GM18508 (cell line): ENCODE data around the gene MAB21L3.

Source experiments
- ATAC-seq: cut with Tn5 transposase; IDR thresholded peaks from one replicate; pipeline ENCODE4 v1.9.1; 2021; ENCODE audit warnings: moderate number of reproducible peaks; ENCODE audit not compliant: insufficient read depth, unreplicated experiment

MAB21L3 gene

DNA sequence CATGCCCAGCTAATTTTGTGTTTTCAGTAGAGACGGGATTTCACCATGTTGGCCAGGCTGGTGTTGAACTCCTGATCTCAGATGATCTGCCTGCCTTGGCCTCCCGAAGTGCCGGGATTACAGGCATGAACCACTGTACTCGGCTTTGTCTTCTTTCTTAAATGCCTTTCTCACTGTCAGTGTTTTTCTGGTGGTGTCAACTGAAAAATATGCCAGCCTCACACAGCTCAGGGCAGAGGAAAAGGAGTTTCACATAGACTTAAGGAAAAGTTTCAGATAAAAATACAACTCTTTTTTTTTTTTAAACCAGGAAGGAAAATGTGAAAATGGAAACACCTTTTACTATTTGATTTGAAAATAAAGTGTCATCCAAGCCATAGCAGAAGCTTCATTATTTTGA lies 4.6 kb upstream of the MAB21L3 start:
- ATAC-seq: no peak

- no peak for ATAC-seq
Observed at GRCh38 chr1:116107371-116107770, 3.8 kb upstream of the MAB21L3 start.

DNA sequence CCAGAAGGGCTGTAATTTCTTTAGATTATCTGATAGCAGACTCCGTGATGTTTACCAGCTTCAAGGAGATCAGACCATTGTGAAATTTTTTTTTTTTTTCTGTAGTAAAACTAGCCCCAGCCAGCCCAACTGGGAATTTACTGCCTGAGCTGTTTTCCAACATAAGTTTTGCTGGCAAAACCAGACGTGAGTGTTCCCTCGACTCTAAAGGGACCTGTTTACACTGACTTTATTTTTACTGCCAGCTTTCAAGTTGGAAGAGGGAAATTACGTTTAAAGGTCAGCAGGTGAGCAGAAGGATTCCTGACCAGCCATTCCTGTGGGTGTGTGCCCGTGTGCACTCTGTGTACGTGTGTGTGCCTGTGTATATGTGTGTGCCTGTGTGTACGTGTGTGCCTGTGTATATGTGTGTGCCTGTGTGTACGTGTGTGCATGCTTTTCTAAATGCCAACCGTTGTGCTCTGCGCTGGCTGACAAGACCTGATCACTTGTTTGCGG lies 374 bp downstream of the MAB21L3 start:
- ATAC-seq: no peak

GRCh38 chr1:116112388-116113140 lies 1.4 kb downstream of the MAB21L3 start:
- no peak for ATAC-seq

DNA sequence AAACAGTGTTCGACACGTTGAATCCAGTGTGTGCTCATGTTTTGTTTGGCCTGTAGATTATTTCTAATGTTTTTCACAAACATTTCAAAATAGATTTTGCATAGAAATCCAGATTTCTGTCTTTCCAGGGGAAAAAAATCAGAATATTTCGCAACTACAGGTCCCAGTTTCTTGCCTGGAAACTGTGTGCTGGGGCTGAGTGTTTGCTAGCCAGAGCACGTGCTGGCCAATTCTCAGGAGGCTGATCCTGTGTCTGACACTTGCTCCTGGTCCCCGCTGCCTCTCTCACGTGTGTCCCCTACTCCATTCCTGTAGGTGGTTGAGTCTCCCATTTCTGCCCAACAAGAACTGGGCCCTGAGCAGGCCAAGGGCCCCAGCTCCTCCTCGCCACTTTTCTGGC lies 2.4 kb downstream of the MAB21L3 start:
- ATAC-seq: no peak

- ATAC-seq: no peak
Observed at GRCh38 chr1:116115476-116116439, 4.6 kb downstream of the MAB21L3 start.

- ATAC-seq: no peak
Observed at GRCh38 chr1:116118471-116118870, 7.3 kb downstream of the MAB21L3 start.

DNA sequence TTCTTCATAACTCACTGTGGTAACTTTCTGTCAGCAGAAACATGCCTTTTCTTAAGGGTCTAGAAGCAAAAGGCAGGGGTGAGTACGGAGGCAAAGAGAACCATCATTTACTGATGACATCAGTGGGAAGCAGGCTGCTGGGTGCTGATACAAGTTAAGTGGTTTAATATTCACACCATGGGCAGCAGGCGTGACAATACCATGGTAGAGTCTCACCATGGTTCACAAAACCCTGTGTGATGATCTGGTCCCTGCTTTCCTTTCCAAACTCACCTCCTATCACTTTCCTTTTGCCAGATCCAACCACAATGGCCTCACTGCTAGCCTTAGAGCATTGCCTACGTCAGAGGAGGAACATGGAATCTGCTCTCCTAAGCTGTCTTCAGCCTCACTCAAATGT lies 8.7 kb downstream of the MAB21L3 start:
- ATAC-seq: no peak

DNA sequence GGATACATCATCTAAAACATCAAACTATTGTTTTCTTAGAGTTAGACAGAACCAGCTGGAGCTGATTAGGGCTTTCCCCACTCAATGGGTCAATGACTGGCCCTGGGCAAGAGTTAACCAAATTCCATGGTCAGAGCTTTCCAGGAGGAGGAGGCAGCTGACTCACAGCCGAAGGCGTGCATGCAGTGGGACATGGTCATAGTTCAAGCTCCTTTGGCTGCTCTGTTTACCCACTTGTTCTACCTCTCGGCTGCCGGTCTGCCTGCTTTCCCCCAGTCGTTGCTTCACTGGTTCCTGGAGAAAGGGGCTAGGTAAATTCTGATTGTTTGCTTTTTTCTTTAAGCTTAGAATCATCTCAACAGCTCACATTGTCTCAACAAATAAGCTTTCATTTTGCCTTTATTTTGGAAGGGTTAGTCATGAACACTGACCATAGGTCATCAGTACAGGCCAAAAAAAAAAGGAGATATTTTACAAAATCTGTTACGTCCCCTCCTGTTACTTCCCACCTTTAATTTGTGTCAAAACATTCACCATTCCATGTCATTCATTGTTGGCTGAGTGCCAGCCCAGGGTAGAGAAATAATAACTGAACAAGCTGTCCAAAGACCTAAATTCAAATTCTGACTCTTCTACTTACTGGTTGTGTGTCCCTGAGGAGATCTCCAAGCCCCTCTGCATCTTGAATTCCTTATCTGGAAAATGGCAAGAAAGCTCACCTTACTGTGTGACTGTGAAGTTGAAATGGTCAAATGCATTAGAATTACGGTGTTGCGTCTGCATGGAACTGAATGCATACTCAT lies 12.0 kb downstream of the MAB21L3 start:
- ATAC-seq: no peak

GRCh38 chr1:116123837-116124533 lies 12.8 kb downstream of the MAB21L3 start:
- no peak for ATAC-seq

DNA sequence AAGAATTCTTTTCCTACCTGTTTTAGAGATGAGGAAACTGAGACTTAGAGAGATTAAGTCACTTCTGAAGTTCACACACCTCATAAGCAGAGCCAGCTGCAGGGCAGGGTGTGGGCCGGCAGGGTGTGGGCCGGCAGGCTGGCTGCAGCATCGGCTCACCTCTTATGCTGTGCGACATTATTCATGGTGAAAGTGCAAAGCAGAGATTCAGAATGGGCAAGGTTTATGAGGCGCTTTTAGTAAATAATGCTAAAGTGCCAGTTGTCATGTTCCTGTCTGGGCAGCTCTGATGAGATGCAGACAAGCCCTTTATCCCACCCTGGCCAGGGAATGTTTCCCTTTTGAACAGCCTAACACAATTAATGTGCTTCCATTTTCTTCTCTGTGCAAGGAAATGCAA lies 14.6 kb downstream of the MAB21L3 start:
- ATAC-seq: no peak

- ATAC-seq: no peak
Observed at GRCh38 chr1:116126281-116126680, 15.1 kb downstream of the MAB21L3 start.

DNA sequence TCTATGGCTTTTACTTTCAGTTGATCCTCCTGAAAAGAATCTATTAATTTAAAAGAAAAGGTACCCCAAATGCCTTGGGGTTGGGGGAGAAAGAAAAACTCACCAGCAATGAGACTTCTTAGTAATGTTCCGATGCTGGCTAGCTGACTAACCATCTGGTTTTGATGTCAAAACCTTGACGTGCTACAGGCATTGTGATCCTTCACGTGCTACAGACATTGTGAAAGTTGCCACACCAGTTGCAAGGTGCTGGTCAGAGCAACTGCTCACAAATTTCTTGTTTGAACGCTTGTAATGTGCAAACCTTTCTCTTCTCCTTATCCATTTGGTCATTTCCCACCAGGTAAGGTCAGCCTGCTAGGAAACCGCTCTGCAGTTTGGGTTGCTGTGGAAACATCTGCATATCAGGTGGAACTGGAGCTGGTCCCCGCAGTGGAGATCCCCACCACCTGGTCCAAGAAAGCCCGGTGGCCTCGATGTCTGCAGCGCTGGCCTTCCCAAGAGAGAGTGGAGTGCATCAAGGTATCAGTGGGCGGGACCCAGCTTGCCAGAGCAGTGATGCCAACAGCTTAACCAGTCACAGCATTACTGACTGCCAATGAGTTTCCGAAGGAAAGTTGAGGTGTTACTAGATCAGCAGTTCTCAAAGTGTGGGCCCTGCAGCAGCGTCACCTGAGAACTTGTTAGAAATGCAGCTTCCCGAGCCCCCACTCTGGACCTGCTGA lies 16.1 kb downstream of the MAB21L3 start:
- ATAC-seq: no peak

GRCh38 chr1:116127848-116128540 lies 16.8 kb downstream of the MAB21L3 start:
- no peak for ATAC-seq

GRCh38 chr1:116128664-116129063 lies 17.5 kb downstream of the MAB21L3 start:
- ATAC-seq: no peak

- ATAC-seq: no peak
Observed at GRCh38 chr1:116129537-116129936, 18.3 kb downstream of the MAB21L3 start.

GRCh38 chr1:116130356-116130755 lies 19.2 kb downstream of the MAB21L3 start:
- ATAC-seq: no peak

- no peak for ATAC-seq
Observed at GRCh38 chr1:116131170-116131569, 20.0 kb downstream of the MAB21L3 start.
